ENCODE data around the gene SCIMP. TPM values are rescaled to one million over a fixed set of nuclear protein-coding genes. Genes with fewer than 3 reads are reported as not detected.

The SCIMP gene
- total and polyA plus RNA-seq, 2 of the 4 experiments (the other 2 are of a cell fraction) = not detected

DNA sequence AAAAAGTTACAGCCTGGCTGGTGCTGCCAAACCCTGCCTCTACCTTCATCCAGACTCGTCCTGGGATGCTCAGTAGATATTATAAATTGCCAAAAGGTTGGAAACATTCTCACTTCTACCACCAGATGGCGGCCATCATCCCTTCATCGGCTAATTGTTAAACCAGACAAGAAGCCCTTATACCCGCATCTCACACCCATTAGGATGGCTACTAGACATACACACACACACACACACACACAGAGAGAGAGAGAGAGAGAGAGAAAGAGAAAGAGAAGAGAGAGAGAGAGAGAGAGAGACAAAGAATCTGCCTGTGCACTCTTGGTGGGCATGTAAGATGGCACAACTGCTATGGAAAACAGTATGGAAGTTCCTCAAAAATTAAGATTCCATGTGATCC lies 15.0 kb upstream of the SCIMP start:
- DNase-seq = peak; percentile 78
- H4K91ac ChIP-seq (ENCODE audit: insufficient read depth, low read depth, low read length) = no peak overlapping the region
- H2AK5ac ChIP-seq (ENCODE audit: low read depth, low read length) = no peak overlapping the region
- H3K27ac ChIP-seq (ENCODE audit: insufficient read depth, low read length) = no peak overlapping the region
- no CpG with 5 or more reads among the region's 4 CpGs for WGBS, 2 experiments (ENCODE audit: extremely low coverage in 2 of 2, insufficient read length in 1 of 2)
- H3K9me1 ChIP-seq (ENCODE audit: insufficient read depth, low read length) = no peaks in the 10 kb centered on the region
- no peak overlapping the region for H2BK5ac ChIP-seq (ENCODE audit: low read depth, low read length, poor library complexity, severe bottlenecking)
- H2AFZ ChIP-seq (replicated peaks; ENCODE audit: low read length, poor library complexity) = no peak overlapping the region
- no peak overlapping the region for H4K5ac ChIP-seq (ENCODE audit: low read depth, low read length)
- in situ Hi-C loops (cut with MboI; ENCODE audit: low sequenced_read_pairs) = loop anchor here (5.0 to 25.0 kb wide), 2 partner anchors 193 to 1188 kb away; partner anchors contain the start of genes AIPL1 and PIMREG
- no peaks in the 10 kb centered on the region for H3K36me3 ChIP-seq (ENCODE audit: control insufficient read depth, insufficient read depth, low read length)
- no peak overlapping the region for H2AK9ac ChIP-seq (replicated peaks; ENCODE audit: low read depth, low read length, poor library complexity)
- H3K18ac ChIP-seq (ENCODE audit: low read depth, low read length) = no peak overlapping the region
- H3K4me2 ChIP-seq (ENCODE audit: low read depth, low read length) = no peak overlapping the region
- H4K20me1 ChIP-seq (ENCODE audit: insufficient read depth, low read length) = no peaks in the 10 kb centered on the region
- CTCF ChIA-PET = interaction anchor here (0.7 to 1.0 kb wide), 4 partner anchors 61 to 225 kb away, joined by 3 to 4 read pairs (median 4); no protein-coding TSS in a partner anchor
- H2BK20ac ChIP-seq (ENCODE audit: low read depth, low read length) = no peak overlapping the region
- H3K79me1 ChIP-seq (ENCODE audit: low read depth in 1 of 2, low read length in 2 of 2) = no peaks in the 10 kb centered on the region
- H3K4me3 ChIP-seq (ENCODE audit: insufficient read depth, low read depth, low read length) = no peak overlapping the region
- no peak overlapping the region for H3K4ac ChIP-seq (ENCODE audit: low read depth, low read length)
- peak; percentile 88 for ATAC-seq (ENCODE audit: low read depth)
- H3K9ac ChIP-seq (ENCODE audit: low read depth, low read length) = no peak overlapping the region
- dilution Hi-C loops (cut with HindIII; ENCODE audit: low sequenced_read_pairs, unreplicated experiment) = no loop called here
- BruUV-seq (replicated peaks) = no TSS peak
- H4K8ac ChIP-seq (ENCODE audit: low read depth in 2 of 2, low read length in 2 of 2) = no peak overlapping the region
- no peak overlapping the region for H3K14ac ChIP-seq (replicated peaks; ENCODE audit: low read depth, low read length)
- intact Hi-C loops (cut with micrococcal nuclease) = loop anchor here (1.0 to 10.0 kb wide), 4 partner anchors 58 to 1185 kb away; partner anchors contain the start of genes AIPL1 and NUP88
- POLR2A ChIA-PET (ENCODE audit: unreplicated experiment) = no interaction called here
- peaks cover 6% of the 10 kb centered on the region for H3K27me3 ChIP-seq (ENCODE audit: control insufficient read depth, insufficient read depth, low read length)
- H2BK15ac ChIP-seq (ENCODE audit: low read depth, low read length) = no peak overlapping the region
- H3K9me3 ChIP-seq (ENCODE audit: control insufficient read depth, insufficient read depth, low read length) = no peaks in the 10 kb centered on the region
- H3K23ac ChIP-seq (ENCODE audit: low read depth, low read length) = no peak overlapping the region
- no peaks in the 10 kb centered on the region for H3K4me1 ChIP-seq (ENCODE audit: control insufficient read depth, insufficient read depth, low read length)
- no peak overlapping the region for H2BK120ac ChIP-seq (ENCODE audit: low read depth, low read length)
- no peak overlapping the region for H3K56ac ChIP-seq (ENCODE audit: extremely low read depth, insufficient read depth, low read length)
- TF ChIP-seq RAD21 (IDR thresholded peaks at IDR 0.05; ENCODE audit: low read length) (peak; percentile 76), FOS (IDR thresholded peaks at IDR 0.05; ENCODE audit: low read depth, low read length) (no peak), SMC3 (IDR thresholded peaks at IDR 0.05; ENCODE audit: low read depth, low read length) (peak; percentile 70)
- TF ChIP-seq, protein P1, sequence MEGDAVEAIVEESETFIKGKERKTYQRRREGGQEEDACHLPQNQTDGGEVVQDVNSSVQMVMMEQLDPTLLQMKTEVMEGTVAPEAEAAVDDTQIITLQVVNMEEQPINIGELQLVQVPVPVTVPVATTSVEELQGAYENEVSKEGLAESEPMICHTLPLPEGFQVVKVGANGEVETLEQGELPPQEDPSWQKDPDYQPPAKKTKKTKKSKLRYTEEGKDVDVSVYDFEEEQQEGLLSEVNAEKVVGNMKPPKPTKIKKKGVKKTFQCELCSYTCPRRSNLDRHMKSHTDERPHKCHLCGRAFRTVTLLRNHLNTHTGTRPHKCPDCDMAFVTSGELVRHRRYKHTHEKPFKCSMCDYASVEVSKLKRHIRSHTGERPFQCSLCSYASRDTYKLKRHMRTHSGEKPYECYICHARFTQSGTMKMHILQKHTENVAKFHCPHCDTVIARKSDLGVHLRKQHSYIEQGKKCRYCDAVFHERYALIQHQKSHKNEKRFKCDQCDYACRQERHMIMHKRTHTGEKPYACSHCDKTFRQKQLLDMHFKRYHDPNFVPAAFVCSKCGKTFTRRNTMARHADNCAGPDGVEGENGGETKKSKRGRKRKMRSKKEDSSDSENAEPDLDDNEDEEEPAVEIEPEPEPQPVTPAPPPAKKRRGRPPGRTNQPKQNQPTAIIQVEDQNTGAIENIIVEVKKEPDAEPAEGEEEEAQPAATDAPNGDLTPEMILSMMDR (conservative IDR thresholded peaks at IDR 0.05; ENCODE audit: low read depth, low read length) = peak; percentile 66

All from IMR-90 (cell line).